Measurements from ENCODE around the gene APBB2.

DNA sequence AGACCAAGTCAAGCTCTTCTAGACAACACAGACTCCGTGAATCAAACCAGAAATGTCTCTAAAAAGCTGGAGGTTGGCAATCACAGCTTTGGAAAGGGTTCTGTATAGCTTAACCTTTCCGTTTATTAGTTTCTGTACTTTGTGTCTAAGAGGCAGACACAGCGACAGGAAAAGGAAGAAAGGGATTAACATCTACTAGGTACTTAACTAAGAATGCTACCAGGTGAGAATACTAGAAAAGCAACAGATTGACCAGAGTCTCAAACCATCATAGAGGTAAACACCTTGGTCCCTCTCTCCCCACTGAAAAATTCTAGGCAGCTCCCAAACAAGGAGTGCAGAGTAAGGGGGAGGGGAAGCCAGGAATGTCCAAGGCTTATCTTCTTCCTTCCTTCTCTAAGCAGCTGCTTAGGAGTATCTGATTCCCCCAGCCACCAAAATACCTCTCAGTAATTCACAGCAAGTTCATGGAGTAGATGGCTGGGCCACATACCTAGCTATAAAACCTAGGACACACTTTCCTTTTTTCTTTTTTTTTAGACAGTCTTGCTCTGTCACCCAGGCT, 80.8 kb downstream of the APBB2 start:
- TF ChIP-seq, protein P1, sequence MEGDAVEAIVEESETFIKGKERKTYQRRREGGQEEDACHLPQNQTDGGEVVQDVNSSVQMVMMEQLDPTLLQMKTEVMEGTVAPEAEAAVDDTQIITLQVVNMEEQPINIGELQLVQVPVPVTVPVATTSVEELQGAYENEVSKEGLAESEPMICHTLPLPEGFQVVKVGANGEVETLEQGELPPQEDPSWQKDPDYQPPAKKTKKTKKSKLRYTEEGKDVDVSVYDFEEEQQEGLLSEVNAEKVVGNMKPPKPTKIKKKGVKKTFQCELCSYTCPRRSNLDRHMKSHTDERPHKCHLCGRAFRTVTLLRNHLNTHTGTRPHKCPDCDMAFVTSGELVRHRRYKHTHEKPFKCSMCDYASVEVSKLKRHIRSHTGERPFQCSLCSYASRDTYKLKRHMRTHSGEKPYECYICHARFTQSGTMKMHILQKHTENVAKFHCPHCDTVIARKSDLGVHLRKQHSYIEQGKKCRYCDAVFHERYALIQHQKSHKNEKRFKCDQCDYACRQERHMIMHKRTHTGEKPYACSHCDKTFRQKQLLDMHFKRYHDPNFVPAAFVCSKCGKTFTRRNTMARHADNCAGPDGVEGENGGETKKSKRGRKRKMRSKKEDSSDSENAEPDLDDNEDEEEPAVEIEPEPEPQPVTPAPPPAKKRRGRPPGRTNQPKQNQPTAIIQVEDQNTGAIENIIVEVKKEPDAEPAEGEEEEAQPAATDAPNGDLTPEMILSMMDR (IDR thresholded peaks at IDR 0.05): no peak
- no peak for TF ChIP-seq POLR2A (IDR thresholded peaks at IDR 0.05)
